Smooth muscle cell (in vitro differentiated cells): ENCODE results near the gene M6PR. TPM values are rescaled to one million over a fixed set of nuclear protein-coding genes. Genes with fewer than 3 reads are reported as not detected.

Source experiments
- DNase-seq: peaks from one replicate; lab custom pipeline; 2025; ENCODE audit not compliant: unreplicated experiment; lab: John Stamatoyannopoulos, UW
- H2AFZ ChIP-seq: fragments of 200-600 bp; sonication (generic); 2 replicates; pipeline ENCODE4 v1.6.0; 2016; ENCODE audit warnings: antibody characterized with exemption, low read depth, mild to moderate bottlenecking
- H3F3A ChIP-seq: fragments of 200-600 bp; sonication (generic); 2 replicates; pipeline ENCODE4 v1.6.0; 2017; ENCODE audit warnings: antibody characterized with exemption, low read depth
- H3K27ac ChIP-seq: fragments of 200-600 bp; sonication (generic); 2 replicates; pipeline ENCODE4 v1.5.1; 2016; ENCODE audit warnings: low read depth, mild to moderate bottlenecking
- H3K27me3 ChIP-seq: fragments of 200-600 bp; sonication (generic); 2 replicates; pipeline ENCODE4 v1.6.1; 2016; ENCODE audit warnings: low read depth, mild to moderate bottlenecking
- H3K36me3 ChIP-seq: fragments of 200-600 bp; sonication (generic); 2 replicates; pipeline ENCODE4 v1.5.1; 2016; ENCODE audit warnings: low read depth
- H3K4me1 ChIP-seq: fragments of 200-600 bp; sonication (generic); 2 replicates; pipeline ENCODE4 v1.5.1; 2016; ENCODE audit warnings: low read depth
- H3K4me2 ChIP-seq: fragments of 200-600 bp; sonication (generic); 2 replicates; pipeline ENCODE4 v1.6.0; 2016; ENCODE audit warnings: mild to moderate bottlenecking
- H3K4me3 ChIP-seq: fragments of 200-600 bp; sonication (generic); 2 replicates; pipeline ENCODE4 v1.5.1; 2016; ENCODE audit warnings: mild to moderate bottlenecking
- H3K79me2 ChIP-seq: fragments of 200-600 bp; sonication (generic); 2 replicates; pipeline ENCODE4 v1.6.0; 2016; ENCODE audit warnings: low read depth, mild to moderate bottlenecking
- H3K9ac ChIP-seq: fragments of 200-600 bp; sonication (generic); 2 replicates; pipeline ENCODE4 v1.6.0; 2016; ENCODE audit warnings: low read depth
- H3K9me3 ChIP-seq: fragments of 200-600 bp; sonication (generic); replicated peaks from 2 replicates; pipeline ENCODE4 v1.5.1; 2016; ENCODE audit warnings: low read depth
- H4K20me1 ChIP-seq: fragments of 200-600 bp; sonication (generic); 2 replicates; pipeline ENCODE4 v1.6.0; 2016; ENCODE audit warnings: low read depth
- CTCF ChIP-seq: fragments of 200-600 bp; sonication (generic); IDR thresholded peaks from 2 replicates; pipeline ENCODE4 v1.5.1; 2017; ENCODE audit warnings: borderline replicate concordance, mild to moderate bottlenecking, antibody characterized with exemption; ENCODE audit not compliant: insufficient read depth, poor library complexity, severe bottlenecking
- WGBS: methylation state at CpG from one replicate; pipeline ENCODE4 v1.1.7; 2016; ENCODE audit warnings: low lambda C conversion rate; 5-methylcytosine and 5-hydroxymethylcytosine counted together
- polyA plus RNA-seq: library from polyadenylated mRNA; unstranded; fragments of >200 nt; fragmentation: Nextera tagmentation; extraction: Ambion mirVana; gene quantifications from 2 replicates; pipeline ENCODE4 v1.2.1, GENCODE V29; 2016
- total RNA-seq: library from RNA; depleted of rRNA; stranded (reverse); fragments of >200 nt; gene quantifications from 2 replicates; pipeline ENCODE4 v1.2.3, GENCODE V29; 2014

The M6PR gene
- total and polyA plus RNA-seq, 2 experiments from 2014 or later: 49.8 to 106 TPM

- no peak overlapping the region for H3K4me3 ChIP-seq
- no peaks in the 10 kb centered on the region for H3K36me3 ChIP-seq
- no peaks in the 10 kb centered on the region for H3K9me3 ChIP-seq
- no peak overlapping the region for H2AFZ ChIP-seq
- H4K20me1 ChIP-seq: no peaks in the 10 kb centered on the region
- H3F3A ChIP-seq: no peaks in the 10 kb centered on the region
- H3K4me2 ChIP-seq: peak overlapping the region; percentile 66
- 74% methylated on average over 1 of the region's 1 CpG for WGBS
- TF ChIP-seq CTCF: no peak
- no peaks in the 10 kb centered on the region for H3K27me3 ChIP-seq
- no peaks in the 10 kb centered on the region for H3K4me1 ChIP-seq
- H3K9ac ChIP-seq: no peak overlapping the region
- no peaks in the 10 kb centered on the region for H3K79me2 ChIP-seq
- H3K27ac ChIP-seq: peak overlapping the region; percentile 21
- no peak for DNase-seq
Measured at GRCh38 chr12:8894986-8895385, 54.5 kb downstream of the M6PR start.

DNA sequence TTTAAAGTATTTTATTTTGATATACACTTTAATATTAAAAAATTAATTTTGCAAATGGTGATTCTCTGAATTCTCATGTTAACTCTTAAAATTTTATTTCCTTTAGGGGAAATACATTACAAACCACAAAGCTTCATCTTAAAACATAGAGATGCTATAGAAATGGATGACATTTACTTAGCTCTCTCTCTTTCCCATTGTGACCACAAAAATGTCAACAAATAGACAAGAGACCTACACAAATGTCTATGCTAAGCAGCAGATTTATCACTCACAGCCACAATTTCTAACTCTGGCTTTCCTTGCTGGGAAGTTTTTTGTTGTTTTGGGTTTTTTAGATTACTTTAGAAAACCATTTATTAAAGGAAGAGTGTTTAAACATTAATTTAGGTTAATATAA lies 55.1 kb downstream of the M6PR start:
- Histone ChIP-seq H3K4me1 (no peaks in the 10 kb centered on the region), H3F3A (no peaks in the 10 kb centered on the region), H3K9me3 (no peaks in the 10 kb centered on the region), H3K36me3 (no peaks in the 10 kb centered on the region), H4K20me1 (no peaks in the 10 kb centered on the region), H3K27me3 (no peaks in the 10 kb centered on the region), H3K9ac (no peak overlapping the region), H3K27ac (peak overlapping the region; percentile 21), H2AFZ (no peak overlapping the region), H3K4me3 (no peak overlapping the region), H3K4me2 (peak overlapping the region; percentile 66), H3K79me2 (no peaks in the 10 kb centered on the region)
- DNase-seq: no peak
- no peak for TF ChIP-seq CTCF

DNA sequence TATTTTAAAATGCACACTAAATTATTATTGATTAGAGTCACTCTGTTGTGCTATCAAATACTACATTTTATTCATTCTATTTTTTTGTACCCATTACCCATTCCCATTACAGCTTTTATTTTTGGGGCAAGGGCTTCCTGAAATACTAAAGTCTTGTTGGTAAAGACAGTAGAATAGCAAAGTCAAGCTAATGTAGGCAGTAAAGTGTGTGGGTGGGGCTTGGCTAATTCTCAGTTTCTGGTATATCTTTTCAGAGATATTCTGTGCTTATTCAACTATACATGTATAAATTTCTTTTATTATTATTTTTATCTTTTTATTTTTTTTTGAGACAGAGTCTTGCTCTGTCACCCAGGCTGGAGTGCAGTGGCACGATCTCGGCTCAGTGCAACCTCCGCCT lies 57.5 kb downstream of the M6PR start:
- Histone ChIP-seq H3K9me3 (no peaks in the 10 kb centered on the region), H2AFZ (no peak overlapping the region), H3K27me3 (no peaks in the 10 kb centered on the region), H3F3A (no peaks in the 10 kb centered on the region), H3K4me2 (no peak overlapping the region), H4K20me1 (no peaks in the 10 kb centered on the region), H3K4me1 (no peaks in the 10 kb centered on the region), H3K36me3 (no peaks in the 10 kb centered on the region), H3K79me2 (no peaks in the 10 kb centered on the region), H3K4me3 (no peak overlapping the region), H3K27ac (no peak overlapping the region), H3K9ac (no peak overlapping the region)
- no peak for DNase-seq
- WGBS: 91% methylated on average over 3 of the region's 3 CpGs
- TF ChIP-seq CTCF: no peak

Other genes with a start within 250 kb of the M6PR start
- gene A2ML1, start 127.0 kb downstream of the M6PR start, total RNA-seq: 10.0 and 12.5 TPM in 2 replicates
- gene A2ML1, start 127.0 kb downstream of the M6PR start, polyA plus RNA-seq: 1.5 and 2.4 TPM in 2 replicates
- gene PHC1, start 35.1 kb downstream of the M6PR start, total RNA-seq: 48.8 and 67.6 TPM in 2 replicates
- gene PHC1, start 35.1 kb downstream of the M6PR start, polyA plus RNA-seq: 23.1 and 24.1 TPM in 2 replicates
- 1.2 and 1.6 TPM in 2 replicates for gene KLRG1, start 39.9 kb upstream of the M6PR start, total RNA-seq
- gene KLRG1, start 39.9 kb upstream of the M6PR start, polyA plus RNA-seq: 0.70 TPM in 1 of 2 replicates, not detected in the other
- gene A2M, start 166.3 kb upstream of the M6PR start, total RNA-seq: 72.8 and 114 TPM in 2 replicates
- gene A2M, start 166.3 kb upstream of the M6PR start, polyA plus RNA-seq: 66.0 and 108 TPM in 2 replicates